HEK293 (cell line): ENCODE measurements around the gene FIBP.
A peak's percentile ranks its signal among the peaks of the same experiment; 100 is the strongest.

Source experiments
- CTCF ChIA-PET: fragments of 350-600 bp; formaldehyde crosslinking; extraction: SDS; loops from one replicate; lab custom pipeline; 2021; ENCODE audit warnings: antibody characterized with exemption; lab: Yijun Ruan, JAX
- POLR2A ChIA-PET: fragments of 300-600 bp; formaldehyde crosslinking; extraction: SDS; loops from one replicate; lab custom pipeline; 2020; ENCODE audit warnings: antibody characterized with exemption, inconsistent platforms; lab: Yijun Ruan, JAX
- H3K27ac ChIP-seq: fragments of 200-500 bp; sonication (Bioruptor generic); 2 replicates; pipeline ENCODE4 v1.5.1; 2014; ENCODE audit warnings: low read depth, low read length, control low read depth, inconsistent platforms; ENCODE audit errors: extremely low read depth
- H3K36me3 ChIP-seq, 2 experiments: fragments of 200-500 bp in 1 of 2; sonication (Bioruptor generic) in 1 of 2; 1 replicate in 1 of 2; 2 replicates in 1 of 2; pipeline ENCODE4 v1.5.1; 2014 to 2017; ENCODE audit warnings: inconsistent platforms in 2 of 2, low read length in 2 of 2; ENCODE audit not compliant: control insufficient read depth in 2 of 2, insufficient read depth in 1 of 2
- H3K4me1 ChIP-seq: fragments of 200-500 bp; sonication (Bioruptor generic); 2 replicates; pipeline ENCODE4 v1.5.1; 2014; ENCODE audit warnings: mild to moderate bottlenecking, low read length, inconsistent platforms; ENCODE audit not compliant: control insufficient read depth, insufficient read depth
- H3K4me3 ChIP-seq: 2 replicates; pipeline ENCODE4 v1.5.1; 2011; ENCODE audit warnings: low read depth, mild to moderate bottlenecking, control low read depth, low read length, moderate library complexity
- H3K9me3 ChIP-seq: fragments of 200-500 bp; sonication (Bioruptor generic); 2 replicates; pipeline ENCODE4 v1.5.1; 2014; ENCODE audit warnings: low read depth, low read length, inconsistent platforms; ENCODE audit not compliant: control insufficient read depth, insufficient read depth
- CTCF ChIP-seq: fragments of 450-650 bp; formaldehyde crosslinking; IDR thresholded peaks from 2 replicates; pipeline ENCODE4 v1.5.1; 2016; ENCODE audit warnings: missing biosample characterization, missing genetic modification characterization
- EGR2 ChIP-seq: fragments of 450-650 bp; formaldehyde crosslinking; IDR thresholded peaks from 2 replicates; pipeline ENCODE4 v1.5.1; 2016; ENCODE audit warnings: low read depth, missing biosample characterization, missing genetic modification characterization
- HIC1 ChIP-seq: fragments of 450-650 bp; formaldehyde crosslinking; IDR thresholded peaks from 2 replicates; pipeline ENCODE4 v1.5.1; 2016; ENCODE audit warnings: missing biosample characterization, missing genetic modification characterization
- PRDM1 ChIP-seq: fragments of 450-650 bp; formaldehyde crosslinking; IDR thresholded peaks from 2 replicates; pipeline ENCODE4; 2016; ENCODE audit warnings: missing biosample characterization, missing genetic modification characterization
- PRDM10 ChIP-seq: fragments of 450-650 bp; formaldehyde crosslinking; IDR thresholded peaks from 2 replicates; pipeline ENCODE4 v1.5.1; 2016; ENCODE audit warnings: missing biosample characterization, missing genetic modification characterization
- SP3 ChIP-seq: fragments of 450-650 bp; formaldehyde crosslinking; IDR thresholded peaks from 2 replicates; pipeline ENCODE4 v1.5.1; 2016; ENCODE audit warnings: missing biosample characterization, missing genetic modification characterization
- TSHZ1 ChIP-seq: fragments of 450-650 bp; formaldehyde crosslinking; IDR thresholded peaks from 2 replicates; pipeline ENCODE4 v1.5.1; 2016; ENCODE audit warnings: missing biosample characterization, missing genetic modification characterization, borderline replicate concordance
- ZFHX2 ChIP-seq: fragments of 450-650 bp; formaldehyde crosslinking; conservative IDR thresholded peaks from 2 replicates; pipeline ENCODE4 v1.5.1; 2016; ENCODE audit warnings: missing biosample characterization, missing genetic modification characterization
- ZNF341 ChIP-seq: fragments of 450-650 bp; formaldehyde crosslinking; IDR thresholded peaks from 2 replicates; pipeline ENCODE4; 2016; ENCODE audit warnings: low read depth, missing biosample characterization, missing genetic modification characterization
- ZNF423 ChIP-seq: fragments of 450-650 bp; formaldehyde crosslinking; IDR thresholded peaks from 2 replicates; pipeline ENCODE4 v1.5.1; 2016; ENCODE audit warnings: missing biosample characterization, missing genetic modification characterization
- ZNF624 ChIP-seq: fragments of 450-650 bp; formaldehyde crosslinking; IDR thresholded peaks from 2 replicates; pipeline ENCODE4 v1.5.1; 2017; ENCODE audit warnings: missing biosample characterization, missing genetic modification characterization
- ZNF658 ChIP-seq: fragments of 450-650 bp; formaldehyde crosslinking; IDR thresholded peaks from 2 replicates; pipeline ENCODE4; 2016; ENCODE audit warnings: missing biosample characterization, missing genetic modification characterization
- ZNF791 ChIP-seq: fragments of 450-650 bp; formaldehyde crosslinking; IDR thresholded peaks from 2 replicates; pipeline ENCODE4 v1.5.1; 2016; ENCODE audit warnings: missing biosample characterization, missing genetic modification characterization

The FIBP gene

GRCh38 chr11:65917434-65918210 is 29.4 kb upstream of the FIBP start:
- peaks cover 0 to 10% of the 10 kb centered on the region in 2 experiments; a peak in 1 of 3 replicates for H3K36me3 ChIP-seq
- TF ChIP-seq SP3 (tag by site-specific recombination), result no peak
- no peak for TF ChIP-seq ZNF423 (tag by site-specific recombination)
- TF ChIP-seq ZNF341, result no peak
- TF ChIP-seq TSHZ1 (tag by site-specific recombination), result no peak
- no peak for TF ChIP-seq PRDM1 (tag by site-specific recombination)
- no peak for TF ChIP-seq ZNF791
- peak; percentile 41; the same call in 1 of the 2 replicates for TF ChIP-seq EGR2 (tag by site-specific recombination)
- no peak for TF ChIP-seq CTCF (tag by site-specific recombination)
- 0 out of 2 replicates have a peak, but pooled peaks have one; percentile 16 for TF ChIP-seq PRDM10 (tag by site-specific recombination)
- no peak for TF ChIP-seq ZNF624 (tag by site-specific recombination)
- peak; percentile 18; the same call in 1 of the 2 replicates for TF ChIP-seq ZFHX2 (tag by site-specific recombination)
- no peak for TF ChIP-seq ZNF658 (tag by site-specific recombination)
- TF ChIP-seq HIC1 (tag by site-specific recombination), result peak; percentile 78
- H3K4me3 ChIP-seq, result peak overlapping the region; percentile 63
- H3K27ac ChIP-seq, result no peak overlapping the region
- CTCF ChIA-PET, result interaction anchor here (0.5 to 1.2 kb wide), 10 partner anchors 27 to 324 kb away, joined by 3 to 6 read pairs (median 3); partner anchors contain the start of genes CCDC85B and MUS81
- POLR2A ChIA-PET, result interaction anchor here (1.3 to 2.3 kb wide), 4 partner anchors 27 to 302 kb away, joined by 3 to 12 read pairs (median 6); partner anchors contain the start of genes CCDC85B, FIBP and PCNX3
- H3K9me3 ChIP-seq, result no peaks in the 10 kb centered on the region
- no peaks in the 10 kb centered on the region; the same call in 1 of the 2 replicates for H3K4me1 ChIP-seq
